Upper lobe of left lung (tissue), 6 donors: Measurements from ENCODE around the gene LRRC3. TPM values are rescaled to one million over a fixed set of nuclear protein-coding genes. Genes with fewer than 3 reads are reported as not detected.

ENCODE experiments used
- ATAC-seq, 2 donors: fragments of 200-7000 bp; cut with Tn5 transposase; one replicate each; pipeline ENCODE4 v1.9.1; 2022; ENCODE audit warnings: mild to moderate bottlenecking in 2 of 2, moderate library complexity in 2 of 2; ENCODE audit not compliant: low FRiP score in 2 of 2
- DNase-seq, 2 donors: peaks; one replicate each; pipeline ENCODE4 v3.0.0-alpha.2; 2019 to 2020
- H3K27ac ChIP-seq, 4 donors: fragments of 200-600 bp; sonication (generic); one replicate each; pipeline ENCODE4 v1.5.1; 2016 to 2019
- H3K27me3 ChIP-seq, 4 donors: fragments of 200-600 bp; sonication (generic); one replicate each; pipeline ENCODE4 v1.5.1; 2017 to 2019
- H3K36me3 ChIP-seq, 4 donors: fragments of 200-600 bp; sonication (generic); one replicate each; pipeline ENCODE4 v1.5.1; 2016 to 2019
- H3K4me1 ChIP-seq, 4 donors: fragments of 200-600 bp; sonication (generic); one replicate each; pipeline ENCODE4 v1.5.1; 2018 to 2019
- H3K4me3 ChIP-seq, 4 donors: fragments of 200-600 bp; sonication (generic); one replicate each; pipeline ENCODE4 v1.5.1; 2017 to 2019; ENCODE audit warnings: mild to moderate bottlenecking in 2 of 4, moderate library complexity in 1 of 4
- H3K9me3 ChIP-seq, 4 donors: fragments of 200-600 bp; sonication (generic); one replicate each; pipeline ENCODE4 v1.5.1; 2018 to 2019
- EP300 ChIP-seq, 4 donors: sonication (generic); formaldehyde crosslinking; IDR thresholded peaks; one replicate each; pipeline ENCODE4 v1.5.1; 2017; ENCODE audit warnings: antibody characterized with exemption in 4 of 4, control low read depth in 2 of 4
- POLR2A ChIP-seq, 4 donors: fragments of 450-650 bp; IDR thresholded peaks; one replicate each; pipeline ENCODE4 v1.5.1; 2016 to 2017; ENCODE audit warnings: antibody characterized with exemption in 4 of 4, mild to moderate bottlenecking in 2 of 4
- POLR2AphosphoS5 ChIP-seq, 2 donors: sonication (generic); formaldehyde crosslinking; IDR thresholded peaks; one replicate each; pipeline ENCODE4 v1.5.1; 2017; ENCODE audit warnings: antibody characterized with exemption in 2 of 2
- WGBS, 2 donors: methylation state at CpG; one replicate each; pipeline ENCODE4 v1.1.5; 2017 to 2018; 5-methylcytosine and 5-hydroxymethylcytosine counted together
- total RNA-seq, 6 donors: library from RNA; depleted of rRNA in 4 of 6; stranded (reverse); fragments of >200 nt in 4 of 6; gene quantifications; one replicate each; pipeline versions ENCODE4 v1.1.0 to v1.2.1, GENCODE V29; 2016 to 2021
- TF ChIP-seq, protein P1 (sequence below), 6 experiments: fragments of 450-650 bp in 4 of 6; fragments of 200-600 bp in 2 of 6; sonication (generic) in 2 of 6; IDR thresholded peaks; one replicate each; pipeline ENCODE4 v1.5.1; 2016 to 2019; ENCODE audit warnings: antibody characterized with exemption in 6 of 6
- donor health status: DM: no; HTN: no; CAD: no; lungs with moderate emphysema.
- donor health status: DM: no; HTN: yes; CAD: no; lungs with severe emphysema.

LRRC3 gene
- total RNA-seq, 6 donors from 2014 or later = 3.1 to 11.5 (median 4.6) TPM

GRCh38 chr21:44433791-44434567 is 21.3 kb upstream of the LRRC3 start:
- DNase-seq (peak; percentile 6 to 72), ATAC-seq (no peak)
- peaks cover 6 to 9% (median 6%) of the 10 kb centered on the region in 4 donors for H3K9me3 ChIP-seq
- H3K36me3 ChIP-seq = peaks cover 0 to 9% (median 0%) of the 10 kb centered on the region in 4 donors
- no peaks in the 10 kb centered on the region for H3K27me3 ChIP-seq
- no peak overlapping the region for H3K27ac ChIP-seq
- TF ChIP-seq POLR2A (IDR thresholded peaks at IDR 0.05) = no peak
- H3K4me1 ChIP-seq = peaks cover 0 to 6% (median 0%) of the 10 kb centered on the region in 4 donors
- 92 to 93% methylated on average over 35 to 38 of the region's 39 CpGs for WGBS, 2 donors
- no peak overlapping the region for H3K4me3 ChIP-seq

- peaks cover 0 to 8% (median 0%) of the 10 kb centered on the region in 4 donors for H3K4me1 ChIP-seq
- H3K27ac ChIP-seq = no peak overlapping the region
- H3K9me3 ChIP-seq = peaks cover 3 to 6% (median 5%) of the 10 kb centered on the region in 4 donors
- ATAC-seq (no peak), DNase-seq (peak; percentile 14 to 62)
- TF ChIP-seq, protein P1, sequence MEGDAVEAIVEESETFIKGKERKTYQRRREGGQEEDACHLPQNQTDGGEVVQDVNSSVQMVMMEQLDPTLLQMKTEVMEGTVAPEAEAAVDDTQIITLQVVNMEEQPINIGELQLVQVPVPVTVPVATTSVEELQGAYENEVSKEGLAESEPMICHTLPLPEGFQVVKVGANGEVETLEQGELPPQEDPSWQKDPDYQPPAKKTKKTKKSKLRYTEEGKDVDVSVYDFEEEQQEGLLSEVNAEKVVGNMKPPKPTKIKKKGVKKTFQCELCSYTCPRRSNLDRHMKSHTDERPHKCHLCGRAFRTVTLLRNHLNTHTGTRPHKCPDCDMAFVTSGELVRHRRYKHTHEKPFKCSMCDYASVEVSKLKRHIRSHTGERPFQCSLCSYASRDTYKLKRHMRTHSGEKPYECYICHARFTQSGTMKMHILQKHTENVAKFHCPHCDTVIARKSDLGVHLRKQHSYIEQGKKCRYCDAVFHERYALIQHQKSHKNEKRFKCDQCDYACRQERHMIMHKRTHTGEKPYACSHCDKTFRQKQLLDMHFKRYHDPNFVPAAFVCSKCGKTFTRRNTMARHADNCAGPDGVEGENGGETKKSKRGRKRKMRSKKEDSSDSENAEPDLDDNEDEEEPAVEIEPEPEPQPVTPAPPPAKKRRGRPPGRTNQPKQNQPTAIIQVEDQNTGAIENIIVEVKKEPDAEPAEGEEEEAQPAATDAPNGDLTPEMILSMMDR (IDR thresholded peaks at IDR 0.05) = no peak
- TF ChIP-seq EP300 (IDR thresholded peaks at IDR 0.05) = no peak
- no peak for TF ChIP-seq POLR2AphosphoS5 (IDR thresholded peaks at IDR 0.05)
- TF ChIP-seq POLR2A (IDR thresholded peaks at IDR 0.05) = no peak
- H3K4me3 ChIP-seq = no peak overlapping the region
- H3K36me3 ChIP-seq = peaks cover 0 to 9% (median 0%) of the 10 kb centered on the region in 4 donors
- no peaks in the 10 kb centered on the region for H3K27me3 ChIP-seq
- 77 to 81% methylated on average over 3 to 13 of the region's 13 CpGs for WGBS, 2 donors
These were observed 20.8 kb upstream of the LRRC3 start for GRCh38 chr21:44434568-44434925.

DNA sequence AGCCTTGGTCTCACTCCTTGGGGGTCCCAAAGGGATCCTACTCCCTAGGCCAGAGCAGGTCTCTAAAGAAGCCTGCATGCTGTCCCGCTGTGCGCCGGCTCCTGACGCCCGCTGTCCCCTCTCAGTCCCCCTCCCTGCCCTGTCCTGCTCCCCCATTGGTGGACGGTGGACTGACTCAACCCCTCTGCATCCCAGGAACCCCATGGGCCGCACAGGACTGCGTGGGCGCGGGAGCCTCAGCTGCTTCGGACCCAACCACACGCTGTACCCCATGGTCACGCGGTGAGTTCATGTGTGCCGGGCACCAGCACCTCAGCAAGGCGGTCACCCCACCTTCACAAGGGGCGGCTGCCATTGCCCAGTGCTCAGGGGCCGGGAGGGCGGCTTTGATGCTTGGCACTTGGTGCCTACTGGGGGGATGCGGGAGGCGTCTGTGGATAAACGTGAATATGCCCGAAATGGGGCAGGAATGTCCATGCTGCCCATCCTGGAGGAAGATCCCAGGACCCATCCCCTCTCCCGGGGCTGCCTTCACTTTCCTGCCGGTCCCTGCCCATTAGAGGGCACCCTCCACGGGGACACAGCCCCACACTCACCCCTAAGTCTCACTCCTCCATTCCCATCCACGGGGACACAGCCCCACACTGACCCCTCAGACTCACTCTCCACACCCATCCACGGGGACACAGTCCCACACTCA is 20.2 kb upstream of the LRRC3 start:
- Histone ChIP-seq H3K27me3 (no peaks in the 10 kb centered on the region), H3K36me3 (peaks cover 0 to 9% (median 0%) of the 10 kb centered on the region in 4 donors), H3K27ac (no peak overlapping the region), H3K4me1 (peaks cover 0 to 8% (median 0%) of the 10 kb centered on the region in 4 donors), H3K4me3 (no peak overlapping the region), H3K9me3 (peaks cover 0 to under 1% (median under 1%) of the 10 kb centered on the region in 4 donors)
- TF ChIP-seq, protein P1 (IDR thresholded peaks at IDR 0.05) = no peak
- TF ChIP-seq POLR2AphosphoS5 (IDR thresholded peaks at IDR 0.05) (no peak), POLR2A (IDR thresholded peaks at IDR 0.05) (no peak), EP300 (IDR thresholded peaks at IDR 0.05) (no peak)
- DNase-seq = peak; percentile 8 to 64
- ATAC-seq = no peak
- WGBS, 2 donors = 83 to 86% methylated on average over 13 to 25 of the region's 28 CpGs

- DNase-seq (peak; percentile 7 to 59), ATAC-seq (no peak)
- no peak overlapping the region for H3K4me3 ChIP-seq
- no peak for TF ChIP-seq POLR2A (IDR thresholded peaks at IDR 0.05)
- no peak for TF ChIP-seq EP300 (IDR thresholded peaks at IDR 0.05)
- TF ChIP-seq, protein P1 (IDR thresholded peaks at IDR 0.05) = no peak
- no peak for TF ChIP-seq POLR2AphosphoS5 (IDR thresholded peaks at IDR 0.05)
- peaks cover 0 to 9% (median 0%) of the 10 kb centered on the region in 4 donors for H3K36me3 ChIP-seq
- 89 to 92% methylated on average over 12 to 13 of the region's 13 CpGs for WGBS, 2 donors
- H3K4me1 ChIP-seq = peaks cover 0 to 8% (median 0%) of the 10 kb centered on the region in 4 donors
- H3K27me3 ChIP-seq = no peaks in the 10 kb centered on the region
- no peak overlapping the region for H3K27ac ChIP-seq
- H3K9me3 ChIP-seq = no peaks in the 10 kb centered on the region
These were observed 19.1 kb upstream of the LRRC3 start for GRCh38 chr21:44436111-44436611.

DNA sequence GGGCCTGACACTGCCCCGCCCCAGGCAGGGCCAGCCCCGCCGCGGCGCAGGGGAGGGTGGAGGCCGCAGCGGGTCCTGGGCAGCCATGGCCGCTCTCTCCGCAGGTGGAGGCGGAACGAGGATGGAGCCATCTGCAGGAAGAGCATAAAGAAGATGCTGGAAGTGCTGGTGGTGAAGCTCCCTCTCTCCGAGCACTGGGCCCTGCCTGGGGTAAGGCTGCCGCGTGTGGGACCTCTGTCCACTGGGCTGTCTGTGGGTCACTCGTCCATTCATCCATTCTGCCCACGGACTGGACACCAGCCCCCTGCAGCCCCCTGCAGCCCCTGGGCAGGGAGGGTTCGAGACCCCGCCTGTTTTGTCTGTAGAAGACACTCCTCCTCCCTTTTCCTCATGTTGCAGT is 18.4 kb upstream of the LRRC3 start:
- Histone ChIP-seq H3K27ac (no peak overlapping the region), H3K36me3 (peaks cover 0 to 9% (median 0%) of the 10 kb centered on the region in 4 donors), H3K4me3 (no peak overlapping the region), H3K27me3 (no peaks in the 10 kb centered on the region), H3K4me1 (peaks cover 0 to 8% (median 0%) of the 10 kb centered on the region in 4 donors), H3K9me3 (no peaks in the 10 kb centered on the region)
- WGBS, 2 donors = 79 to 87% methylated on average over 15 to 16 of the region's 18 CpGs
- DNase-seq = peak in 1 of 2 donors; percentile 62
- no peak for ATAC-seq
- no peak for TF ChIP-seq EP300 (IDR thresholded peaks at IDR 0.05)
- TF ChIP-seq, protein P1 (IDR thresholded peaks at IDR 0.05) = no peak
- no peak for TF ChIP-seq POLR2A (IDR thresholded peaks at IDR 0.05)
- no peak for TF ChIP-seq POLR2AphosphoS5 (IDR thresholded peaks at IDR 0.05)
